Uterus (tissue), 2 donors: ENCODE measurements around the gene DEFB112.

Source experiments
- CTCF ChIP-seq, 4 experiments: fragments of 200-600 bp in 2 of 4; fragments of 450-650 bp in 2 of 4; sonication (generic) in 2 of 4; IDR thresholded peaks; one replicate each; pipeline ENCODE4 v1.5.1; 2016 to 2019; ENCODE audit warnings: antibody characterized with exemption in 4 of 4, mild to moderate bottlenecking in 2 of 4, moderate library complexity in 1 of 4
- POLR2A ChIP-seq, 2 donors: fragments of 450-650 bp; IDR thresholded peaks; one replicate each; pipeline ENCODE4 v1.6.1; 2016; ENCODE audit warnings: antibody characterized with exemption in 2 of 2, mild to moderate bottlenecking in 1 of 2, moderate library complexity in 1 of 2

- TF ChIP-seq POLR2A (IDR thresholded peaks at IDR 0.05) (no peak), CTCF (IDR thresholded peaks at IDR 0.05) (no peak)
Measured at GRCh38 chr6:50021894-50022293, 27.8 kb downstream of the DEFB112 start, which contains the start of gene DEFB110.
